Stimulated activated CD8-positive, alpha-beta memory T cell treated with anti-CD3 and anti-CD28 coated beads, Interleukin-15, amount 100 ng/mL, for 48 hours (primary cell): ENCODE results near the gene ANXA8.
"Not testable (repeated sequence)": the region's sequence is repeated elsewhere in the genome, so short reads cannot be mapped to it uniquely, and the experiment has no call there.

Experiments used
- DNase-seq, 2 donors: peaks; one replicate each; pipeline ENCODE4 v3.0.0-alpha.2; 2020; ENCODE audit warnings: low read depth in 2 of 2

ANXA8 gene, protein sequence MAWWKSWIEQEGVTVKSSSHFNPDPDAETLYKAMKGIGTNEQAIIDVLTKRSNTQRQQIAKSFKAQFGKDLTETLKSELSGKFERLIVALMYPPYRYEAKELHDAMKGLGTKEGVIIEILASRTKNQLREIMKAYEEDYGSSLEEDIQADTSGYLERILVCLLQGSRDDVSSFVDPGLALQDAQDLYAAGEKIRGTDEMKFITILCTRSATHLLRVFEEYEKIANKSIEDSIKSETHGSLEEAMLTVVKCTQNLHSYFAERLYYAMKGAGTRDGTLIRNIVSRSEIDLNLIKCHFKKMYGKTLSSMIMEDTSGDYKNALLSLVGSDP

DNA sequence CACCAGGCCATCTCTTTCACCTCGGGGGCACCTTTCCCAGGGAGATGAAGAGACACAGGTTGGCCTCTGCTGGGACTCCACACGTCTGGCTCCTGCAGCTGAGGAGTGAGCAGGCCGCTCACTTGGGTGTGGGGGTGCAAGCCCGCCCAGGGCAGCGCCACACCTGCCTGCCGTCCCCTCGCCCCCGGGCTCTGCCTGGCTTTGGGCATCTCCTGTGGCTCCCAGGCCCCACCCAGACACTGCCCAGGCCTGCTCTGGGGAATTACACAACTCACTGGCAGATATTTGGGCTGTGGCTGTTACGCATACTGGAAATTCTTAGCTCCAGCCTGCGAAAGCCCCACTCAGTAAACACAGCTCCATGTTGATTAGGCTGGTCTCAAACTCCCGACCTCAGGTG is at the start of gene ANXA8:
Gene ANXA8 (minus strand): TSS at position 193 of the 400 bp plus-strand sequence. CDS start 182 bp downstream, at position 11.
- not testable (repeated sequence) for DNase-seq

GRCh38 chr10:47523475-47523874 is 39.6 kb upstream of the ANXA8 start, which contains the start of gene AGAP9:
Gene AGAP9, minus strand, starts transcription at chr10:47523638. Its CDS starts 112 bp downstream, at chr10:47523526.
- DNase-seq = not testable (repeated sequence)

- DNase-seq = not testable (repeated sequence)
Observed at GRCh38 chr10:47502313-47502712, 18.4 kb upstream of the ANXA8 start.

DNA sequence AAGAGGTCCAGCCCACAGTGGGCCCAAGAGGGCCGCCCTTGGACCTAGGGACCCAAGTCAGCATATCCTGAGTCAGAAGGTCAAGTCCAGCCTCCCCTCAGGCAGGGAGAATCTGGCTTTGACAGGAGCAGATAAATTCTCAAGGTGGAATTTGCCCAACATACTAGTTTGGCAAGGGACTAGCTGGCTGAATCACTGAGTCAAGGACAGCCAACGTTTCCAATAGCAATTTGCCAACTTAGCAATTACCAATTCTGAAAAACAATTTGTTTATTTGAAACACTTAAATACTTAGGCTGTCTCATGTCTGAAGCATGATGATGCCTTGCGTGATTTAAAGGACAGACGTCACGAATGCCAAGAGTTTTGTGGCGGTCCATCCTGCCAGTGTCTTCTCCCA is 10.3 kb upstream of the ANXA8 start:
- DNase-seq = not testable (repeated sequence)

DNA sequence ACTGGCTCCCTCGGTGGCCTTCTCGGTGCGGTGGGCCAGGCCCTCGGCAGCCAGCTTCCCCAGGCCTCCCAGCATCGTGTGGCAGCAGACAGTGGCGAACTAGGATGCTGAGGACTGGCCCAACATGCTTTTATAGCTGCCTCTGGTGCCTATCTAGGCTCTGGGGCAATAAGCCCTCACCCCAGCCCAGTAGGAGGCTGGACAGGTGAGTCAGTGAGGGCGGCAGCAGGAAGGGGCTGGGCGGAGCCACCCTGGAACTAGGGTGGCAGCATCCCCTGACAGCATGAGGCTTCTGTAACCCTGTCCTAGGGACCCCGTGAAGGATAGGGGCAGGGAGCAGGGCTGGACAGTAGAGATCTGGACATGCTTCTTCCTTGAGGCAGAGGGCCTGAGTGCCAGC is 7.7 kb upstream of the ANXA8 start, which contains the start of gene FAM25G:
Gene FAM25G (minus strand): TSS at position 101 of the 400 bp plus-strand sequence. CDS start 26 bp downstream, at position 75.
- not testable (repeated sequence) for DNase-seq

DNA sequence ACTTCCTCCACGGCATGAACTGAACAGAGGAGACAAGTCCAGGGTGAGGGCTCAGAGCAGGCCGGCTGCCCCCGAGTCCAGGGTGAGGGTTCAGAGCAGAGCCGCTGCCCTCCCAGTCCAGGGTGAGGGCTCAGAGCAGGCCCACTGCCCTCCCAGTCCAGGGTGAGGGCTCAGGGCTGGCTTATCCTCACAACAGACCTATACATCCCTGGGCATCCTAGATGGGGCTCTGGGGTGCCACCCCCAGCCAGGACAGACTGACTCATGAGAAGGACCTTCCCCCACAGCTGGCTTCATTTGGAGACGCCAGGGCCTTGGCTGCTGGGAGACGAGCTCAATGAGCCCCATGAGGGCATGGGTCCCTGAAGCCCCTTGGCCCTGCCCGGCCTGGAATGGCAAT is 5.7 kb upstream of the ANXA8 start:
- not testable (repeated sequence) for DNase-seq

DNA sequence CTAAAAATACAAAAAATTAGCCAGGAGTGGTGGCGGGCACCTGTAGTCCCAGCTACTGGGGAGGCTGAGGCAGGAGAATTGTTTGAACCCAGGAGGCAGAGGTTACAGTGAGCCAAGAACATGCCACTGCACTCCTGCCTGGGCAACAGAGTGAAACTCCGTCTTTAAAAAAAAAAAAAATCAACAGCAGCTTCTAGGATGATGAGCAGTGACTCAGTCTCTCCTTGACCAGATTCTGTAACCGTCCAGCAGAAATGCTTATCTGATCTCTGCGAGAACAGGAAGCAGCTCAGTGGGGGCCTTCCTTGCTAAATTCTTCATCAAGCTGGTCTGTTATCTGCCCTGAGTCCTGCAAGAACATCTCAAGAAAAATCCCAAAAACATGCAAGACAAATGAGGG is 2.0 kb upstream of the ANXA8 start:
- DNase-seq = peak in 1 of 2 donors; percentile 2

DNA sequence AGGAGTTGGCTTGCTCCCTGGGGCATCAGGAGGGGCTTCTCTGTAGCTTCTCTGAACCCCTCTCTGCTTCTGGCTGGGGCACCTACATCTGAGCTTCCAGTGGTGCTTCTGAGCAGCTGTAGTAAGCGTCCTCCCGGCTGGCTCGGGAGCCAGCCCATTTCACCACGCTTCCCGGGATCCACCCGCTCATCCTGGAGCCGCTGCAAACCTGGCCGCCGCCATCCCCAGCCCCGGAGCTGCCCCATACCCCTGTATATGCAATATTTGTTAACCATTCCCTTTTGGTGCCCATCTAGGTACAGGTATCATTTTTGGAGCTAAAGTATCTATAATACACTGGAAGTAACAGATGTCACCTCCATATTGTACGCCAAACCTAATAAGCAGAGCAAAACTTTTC is 871 bp upstream of the ANXA8 start:
- not testable (repeated sequence) for DNase-seq

DNA sequence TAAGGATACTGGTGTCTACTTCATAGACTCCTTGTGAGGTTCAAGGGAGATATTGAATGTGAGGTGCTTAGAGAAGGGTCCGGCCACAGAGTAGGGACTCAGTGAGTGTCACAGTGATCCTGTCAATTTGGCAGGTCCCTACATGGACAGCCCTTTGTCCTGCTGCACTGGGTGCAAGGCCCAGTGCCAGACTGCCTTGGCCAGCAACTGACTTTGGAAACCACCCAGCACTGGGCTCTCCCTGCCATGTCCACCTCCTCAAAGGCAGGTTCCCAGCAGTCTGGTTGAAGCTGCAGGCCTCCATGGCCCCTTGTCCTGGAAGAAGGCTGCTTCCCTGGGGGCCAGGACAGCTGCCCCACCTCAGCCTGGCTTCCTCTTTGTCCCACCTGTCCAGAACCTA is 1.5 kb downstream of the ANXA8 start:
- DNase-seq = not testable (repeated sequence)

GRCh38 chr10:47481768-47482181 is 2.1 kb downstream of the ANXA8 start:
- not testable (repeated sequence) for DNase-seq

DNA sequence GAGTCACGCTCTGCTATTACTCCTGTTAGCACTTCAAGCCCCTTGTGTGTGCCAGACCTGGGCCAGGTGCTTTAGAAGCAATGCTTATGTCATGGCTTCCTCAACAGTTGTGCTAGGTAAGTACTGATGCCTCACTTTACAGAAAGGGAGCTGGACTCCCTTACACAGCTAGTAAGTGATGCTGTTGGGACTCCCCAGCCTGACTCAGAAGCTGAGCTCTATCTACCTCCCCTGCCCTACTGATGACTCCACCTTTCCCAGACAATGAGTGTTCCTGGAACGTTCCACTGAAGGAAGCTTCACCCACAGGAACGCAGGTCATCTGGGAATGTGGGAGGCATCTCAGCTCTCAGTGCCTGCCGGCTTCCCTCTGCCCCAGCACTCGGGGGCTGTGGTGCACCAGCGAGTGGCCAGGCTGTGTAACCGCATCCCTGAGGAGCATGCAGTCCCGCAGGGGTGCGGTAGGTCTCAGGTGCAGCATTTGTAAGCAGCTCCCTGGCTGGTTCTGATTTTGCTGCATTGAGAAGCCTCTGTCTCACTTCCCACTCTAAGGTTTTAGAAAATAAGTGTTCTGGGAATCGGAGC is 2.6 kb downstream of the ANXA8 start:
- DNase-seq = not testable (repeated sequence)

DNA sequence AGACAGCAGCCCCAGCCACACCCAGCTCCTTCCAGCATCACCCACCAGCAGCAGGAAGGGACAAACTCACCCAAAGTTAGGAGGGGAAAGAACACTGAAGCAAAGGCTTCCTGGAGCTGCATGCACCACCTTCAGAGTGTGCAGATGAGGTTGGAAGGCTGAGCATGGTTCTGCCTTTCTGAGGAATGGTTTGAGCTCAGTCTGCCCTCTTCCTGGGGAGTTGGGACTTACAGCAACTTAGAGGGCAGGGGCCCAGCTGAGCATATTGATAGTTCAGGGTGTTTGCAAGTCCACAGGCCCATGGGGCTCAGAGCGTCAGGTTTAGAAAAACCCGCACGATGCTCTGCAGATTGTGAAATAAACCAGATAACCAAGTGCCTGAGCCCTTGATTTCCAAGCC is 3.8 kb downstream of the ANXA8 start:
- not testable (repeated sequence) for DNase-seq

GRCh38 chr10:47478114-47478513 is 5.8 kb downstream of the ANXA8 start:
- DNase-seq = not testable (repeated sequence)

DNA sequence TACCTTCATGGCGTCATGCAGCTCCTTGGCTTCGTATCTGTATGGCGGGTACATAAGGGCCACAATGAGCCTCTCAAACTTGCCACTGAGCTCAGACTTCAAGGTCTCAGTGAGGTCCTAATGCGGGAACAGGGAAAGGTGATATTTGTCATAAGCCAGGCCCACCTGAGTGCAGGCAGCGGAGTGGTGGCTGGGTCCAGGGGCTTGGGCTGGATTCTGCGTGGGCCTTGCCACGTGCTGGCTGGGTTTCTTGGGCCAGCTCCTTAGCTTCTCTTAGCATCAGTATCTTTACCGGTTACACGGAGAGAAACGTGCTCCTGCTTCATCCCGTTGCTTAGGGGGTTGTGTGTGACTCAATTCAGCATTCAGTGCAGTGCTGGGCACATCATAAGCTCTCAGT is 6.8 kb downstream of the ANXA8 start:
- DNase-seq = not testable (repeated sequence)

- not testable (repeated sequence) for DNase-seq
Observed at GRCh38 chr10:47475101-47475500, 8.8 kb downstream of the ANXA8 start.

GRCh38 chr10:47473516-47473915 is 10.4 kb downstream of the ANXA8 start:
- DNase-seq = not testable (repeated sequence)

DNA sequence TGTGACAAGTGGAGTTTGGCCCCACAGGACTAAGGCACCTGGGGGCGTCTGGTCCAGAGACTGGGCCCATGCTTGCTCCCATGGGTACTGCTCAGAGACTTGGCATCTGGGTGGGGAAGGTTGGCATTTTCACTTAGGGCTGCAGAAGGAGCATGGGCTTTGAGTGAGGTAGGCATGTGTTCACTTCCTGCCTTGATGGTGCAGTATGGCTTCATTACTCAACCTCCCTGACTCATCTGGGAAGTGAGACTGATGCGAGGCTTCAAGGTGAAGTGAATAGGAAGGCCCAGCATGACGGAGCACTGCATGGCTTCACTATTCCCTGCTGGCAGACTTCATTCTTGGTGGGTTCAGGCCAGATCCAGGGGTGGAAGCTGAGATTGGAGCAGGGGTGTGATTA is 11.3 kb downstream of the ANXA8 start:
- not testable (repeated sequence) for DNase-seq

GRCh38 chr10:47472072-47472471 is 11.8 kb downstream of the ANXA8 start:
- not testable (repeated sequence) for DNase-seq

- not testable (repeated sequence) for DNase-seq
Observed at GRCh38 chr10:47468731-47469528, 15.0 kb downstream of the ANXA8 start.

GRCh38 chr10:47467957-47468356 is 16.0 kb downstream of the ANXA8 start:
- DNase-seq = not testable (repeated sequence)

GRCh38 chr10:47467458-47467857 is 16.5 kb downstream of the ANXA8 start:
- not testable (repeated sequence) for DNase-seq
